ENCODE data around the gene DLG1.

- no peak for TF ChIP-seq CTCF (IDR thresholded peaks at IDR 0.05)
- TF ChIP-seq POLR2A (IDR thresholded peaks at IDR 0.05), result no peak
Measured at GRCh38 chr3:197227780-197228574, 70.4 kb downstream of the DLG1 start.

Measured in adrenal gland (tissue), 5 donors.